ENCODE data around the gene BIRC7.

GRCh38 chr20:63188159-63188442 is 47.6 kb upstream of the BIRC7 start:
- TF ChIP-seq YY1 (IDR thresholded peaks at IDR 0.05; ENCODE audit: insufficient read depth, insufficient read length) (no peak), ZNF274 (IDR thresholded peaks at IDR 0.05; ENCODE audit: low read depth, low read length) (no peak)

Measured in NT2/D1 (cell line).